ENCODE results near the gene KIAA1671.

Gene KIAA1671

DNA sequence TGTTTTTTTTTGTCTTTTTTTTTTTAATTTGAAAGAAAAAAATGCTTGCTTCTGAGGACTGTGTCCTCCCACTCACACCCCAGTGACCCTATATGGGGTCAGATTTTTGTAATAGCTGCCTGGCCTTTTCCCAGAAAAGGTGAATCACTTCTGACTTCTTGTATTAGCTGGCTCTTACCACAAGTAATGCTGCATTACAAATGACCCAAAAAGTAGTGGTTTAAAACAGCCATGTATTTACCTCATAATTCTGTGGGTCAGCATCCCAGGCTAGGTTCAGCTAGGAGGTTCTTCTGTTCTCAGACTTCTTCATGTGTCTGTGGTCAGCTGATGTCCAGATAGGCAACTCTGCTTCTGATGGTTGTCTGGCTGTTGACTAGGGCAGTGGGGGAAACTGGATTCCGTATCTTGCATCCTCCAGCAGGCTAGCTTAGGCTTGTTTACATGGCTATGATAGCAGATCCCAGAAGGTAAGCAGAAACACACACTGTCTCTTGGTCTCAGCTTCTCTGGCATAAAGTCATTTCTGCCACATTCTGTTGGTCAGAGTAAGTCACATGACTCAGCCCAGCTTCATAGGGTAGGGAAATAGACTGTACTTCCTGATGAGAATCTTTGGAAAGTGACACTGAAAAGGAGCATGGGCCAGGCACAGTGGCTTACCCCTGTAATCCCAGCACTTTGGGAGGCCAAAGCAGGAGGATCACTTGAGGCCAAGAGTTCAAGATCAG, 25.5 kb upstream of the KIAA1671 start:
- no peak for DNase-seq (ENCODE audit: low spot score)
- in situ Hi-C loops (cut with MboI; ENCODE audit: low sequenced_read_pairs, unreplicated experiment), result no loop called here
- TF ChIP-seq, protein P1, sequence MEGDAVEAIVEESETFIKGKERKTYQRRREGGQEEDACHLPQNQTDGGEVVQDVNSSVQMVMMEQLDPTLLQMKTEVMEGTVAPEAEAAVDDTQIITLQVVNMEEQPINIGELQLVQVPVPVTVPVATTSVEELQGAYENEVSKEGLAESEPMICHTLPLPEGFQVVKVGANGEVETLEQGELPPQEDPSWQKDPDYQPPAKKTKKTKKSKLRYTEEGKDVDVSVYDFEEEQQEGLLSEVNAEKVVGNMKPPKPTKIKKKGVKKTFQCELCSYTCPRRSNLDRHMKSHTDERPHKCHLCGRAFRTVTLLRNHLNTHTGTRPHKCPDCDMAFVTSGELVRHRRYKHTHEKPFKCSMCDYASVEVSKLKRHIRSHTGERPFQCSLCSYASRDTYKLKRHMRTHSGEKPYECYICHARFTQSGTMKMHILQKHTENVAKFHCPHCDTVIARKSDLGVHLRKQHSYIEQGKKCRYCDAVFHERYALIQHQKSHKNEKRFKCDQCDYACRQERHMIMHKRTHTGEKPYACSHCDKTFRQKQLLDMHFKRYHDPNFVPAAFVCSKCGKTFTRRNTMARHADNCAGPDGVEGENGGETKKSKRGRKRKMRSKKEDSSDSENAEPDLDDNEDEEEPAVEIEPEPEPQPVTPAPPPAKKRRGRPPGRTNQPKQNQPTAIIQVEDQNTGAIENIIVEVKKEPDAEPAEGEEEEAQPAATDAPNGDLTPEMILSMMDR (IDR thresholded peaks at IDR 0.05; ENCODE audit: borderline replicate concordance, control extremely low read depth, extremely low read depth, insufficient read depth, missing control alignments), result no peak

DNA sequence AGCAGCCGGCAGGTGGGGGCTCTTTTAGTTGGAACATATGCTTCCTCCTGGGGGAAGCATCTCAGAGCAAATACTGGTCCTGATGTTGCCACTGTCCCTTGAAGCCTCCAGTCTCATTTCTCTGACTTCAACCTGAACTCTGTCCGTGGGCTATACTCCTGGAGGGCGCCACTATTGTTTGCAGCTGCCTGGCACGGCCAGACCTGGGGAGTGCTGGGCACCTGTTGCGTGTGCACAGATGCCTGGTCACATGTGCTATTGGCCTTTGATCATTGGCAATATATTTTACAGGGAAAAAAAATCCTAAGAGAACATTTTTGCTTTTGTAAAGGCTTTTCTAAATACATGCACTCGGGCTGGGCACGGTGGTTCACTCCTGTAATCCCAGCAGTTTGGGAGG, 24.2 kb upstream of the KIAA1671 start:
- in situ Hi-C loops (cut with MboI; ENCODE audit: low sequenced_read_pairs, unreplicated experiment), result no loop called here
- no peak for DNase-seq (ENCODE audit: low spot score)
- TF ChIP-seq, protein P1 (IDR thresholded peaks at IDR 0.05; ENCODE audit: borderline replicate concordance, control extremely low read depth, extremely low read depth, insufficient read depth, missing control alignments), result no peak

DNA sequence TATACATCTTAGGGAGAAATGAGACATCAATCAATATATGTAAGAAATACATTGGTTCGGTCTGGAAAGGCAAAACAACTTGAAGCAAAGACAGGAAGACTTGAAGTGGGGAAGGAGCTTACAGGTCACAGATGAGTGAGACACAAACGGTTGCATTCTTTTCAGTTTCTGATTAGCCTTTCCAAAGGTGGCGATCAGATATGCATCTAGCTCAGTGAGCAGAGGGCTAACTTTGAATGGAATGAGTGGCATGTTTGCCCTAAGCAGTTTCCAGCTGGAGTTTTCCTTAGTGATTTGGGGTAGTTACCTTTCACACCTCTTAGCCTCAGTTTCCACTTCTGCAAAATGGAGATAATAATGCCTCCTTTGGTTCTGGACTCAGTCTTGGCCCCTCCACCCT, 21.8 kb upstream of the KIAA1671 start:
- TF ChIP-seq, protein P1 (IDR thresholded peaks at IDR 0.05; ENCODE audit: borderline replicate concordance, control extremely low read depth, extremely low read depth, insufficient read depth, missing control alignments), result no peak
- in situ Hi-C loops (cut with MboI; ENCODE audit: low sequenced_read_pairs, unreplicated experiment), result no loop called here

DNA sequence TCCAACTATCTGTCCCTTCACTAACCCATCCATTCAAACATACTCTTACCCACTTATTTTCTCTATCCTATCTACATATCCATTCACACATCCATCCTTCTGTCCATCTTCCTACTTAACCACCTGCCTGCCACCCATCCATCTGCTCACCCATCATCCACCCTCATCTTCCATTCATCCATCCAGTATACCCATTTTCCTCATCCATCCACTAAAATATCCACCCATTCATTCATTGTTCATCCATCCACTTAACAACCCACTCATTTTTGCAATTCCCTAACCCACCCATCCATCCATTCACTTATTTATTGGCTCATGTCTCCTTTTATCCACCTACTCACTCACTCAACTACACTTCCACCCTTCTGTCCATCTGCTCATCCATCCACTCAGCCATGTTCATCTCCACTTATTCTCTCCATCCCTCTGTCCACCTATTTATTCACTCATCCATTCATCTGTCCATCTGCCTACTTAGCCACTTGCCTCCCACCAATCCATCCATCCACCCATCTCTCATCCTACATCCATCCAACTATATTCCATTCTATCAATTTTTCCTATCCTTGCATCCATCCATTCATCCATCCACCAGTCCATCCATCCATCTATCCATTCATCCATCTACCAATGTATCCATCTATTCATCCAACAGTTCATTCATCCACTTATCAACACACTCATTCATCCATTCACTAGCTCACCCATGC, 16.6 kb upstream of the KIAA1671 start:
- in situ Hi-C loops (cut with MboI; ENCODE audit: low sequenced_read_pairs, unreplicated experiment), result no loop called here
- TF ChIP-seq, protein P1 (IDR thresholded peaks at IDR 0.05; ENCODE audit: borderline replicate concordance, control extremely low read depth, extremely low read depth, insufficient read depth, missing control alignments), result no peak
- no peak for DNase-seq (ENCODE audit: low spot score)

More for the DNA sequence above, 21.8 kb upstream of the KIAA1671 start:
- no peak for DNase-seq (ENCODE audit: low spot score)

DNA sequence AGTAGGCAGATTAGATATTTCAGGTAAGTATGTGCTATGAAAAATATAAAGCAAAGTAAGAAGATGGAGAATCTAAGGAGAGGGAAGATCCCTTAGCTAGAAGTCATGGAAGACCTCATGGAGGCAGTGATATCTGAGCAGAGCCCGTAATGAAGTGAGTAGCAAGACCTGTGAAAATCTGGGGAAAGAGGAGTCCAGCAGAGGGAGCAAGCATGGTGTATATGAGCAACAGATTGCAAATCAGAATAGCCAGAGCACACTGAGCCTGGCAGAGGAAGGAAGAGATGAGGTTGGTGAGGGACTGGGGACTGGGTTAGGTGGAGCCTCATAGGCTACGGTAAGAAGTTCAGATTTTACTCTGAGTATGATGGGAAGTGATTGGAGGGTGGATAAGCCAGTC, 15.4 kb upstream of the KIAA1671 start:
- TF ChIP-seq, protein P1 (IDR thresholded peaks at IDR 0.05; ENCODE audit: borderline replicate concordance, control extremely low read depth, extremely low read depth, insufficient read depth, missing control alignments), result no peak
- no peak for DNase-seq (ENCODE audit: low spot score)
- in situ Hi-C loops (cut with MboI; ENCODE audit: low sequenced_read_pairs, unreplicated experiment), result no loop called here

DNA sequence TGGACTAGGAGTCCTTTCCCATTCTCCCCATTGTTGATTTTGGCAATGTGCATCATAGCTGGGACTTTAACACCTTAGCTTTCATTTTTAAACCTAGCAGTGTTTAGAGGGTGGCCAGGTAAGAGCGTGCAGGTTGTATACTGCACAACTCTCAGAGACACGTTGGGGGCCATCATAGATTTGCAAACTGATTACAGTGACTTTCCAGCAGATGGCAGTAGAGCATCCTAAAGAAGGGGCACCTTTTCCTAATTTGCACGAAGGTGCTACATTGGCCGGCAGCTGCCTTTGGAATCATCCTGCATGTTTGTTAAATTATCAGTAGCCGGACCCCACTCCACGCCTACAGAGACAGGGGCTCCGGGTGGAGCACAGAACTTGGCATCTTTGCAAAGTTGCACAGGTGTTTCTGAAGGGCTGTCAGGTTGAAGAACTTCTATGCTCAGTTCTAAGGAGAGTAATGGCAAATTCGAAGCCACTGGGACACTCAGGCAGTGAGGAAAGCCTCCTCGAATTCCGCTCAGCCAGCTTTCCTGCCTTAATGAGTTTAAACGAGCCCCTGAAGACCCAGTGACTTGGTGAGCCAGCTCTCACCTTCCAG, 13.7 kb upstream of the KIAA1671 start:
- TF ChIP-seq, protein P1 (IDR thresholded peaks at IDR 0.05; ENCODE audit: borderline replicate concordance, control extremely low read depth, extremely low read depth, insufficient read depth, missing control alignments), result peak; percentile 63
- in situ Hi-C loops (cut with MboI; ENCODE audit: low sequenced_read_pairs, unreplicated experiment), result no loop called here
- DNase-seq (ENCODE audit: low spot score), result peak; percentile 75

All from GM13976 (cell line).